ENCODE data around the gene TRPM3. TPM values are rescaled to one million over a fixed set of nuclear protein-coding genes. Genes with fewer than 3 reads are reported as not detected.

Gene TRPM3
- total RNA-seq, 4 donors from 2014 or later = under 0.01 to 0.26 (median under 0.01) TPM

- TF ChIP-seq CTCF (IDR thresholded peaks at IDR 0.05) = no peak
- no peak for TF ChIP-seq POLR2A (IDR thresholded peaks at IDR 0.05)
- no peaks in the 10 kb centered on the region for H3K9me3 ChIP-seq
- no peak overlapping the region for H3K4me3 ChIP-seq
- whole genome bisulfite sequencing, 2 donors = 69 to 77% methylated on average over 13 of the region's 13 CpGs
- no peaks in the 10 kb centered on the region for H3K4me1 ChIP-seq
- H3K27ac ChIP-seq = no peak overlapping the region
- no peaks in the 10 kb centered on the region for H3K27me3 ChIP-seq
- H3K36me3 ChIP-seq = no peaks in the 10 kb centered on the region
- intact Hi-C loops (cut with DNase I) = no loop called here
- DNase-seq = no peak
These were observed 496.3 kb downstream of the TRPM3 start for GRCh38 chr9:70625078-70625477.

- TF ChIP-seq CTCF (IDR thresholded peaks at IDR 0.05) (no peak), POLR2A (IDR thresholded peaks at IDR 0.05) (no peak)
- peaks cover 0 to 14% (median 5%) of the 10 kb centered on the region in 3 donors for H3K4me1 ChIP-seq
- H3K4me3 ChIP-seq = no peak overlapping the region
- no peak for DNase-seq
- no peaks in the 10 kb centered on the region for H3K9me3 ChIP-seq
- H3K27ac ChIP-seq = no peak overlapping the region
- intact Hi-C loops (cut with DNase I) = no loop called here
- 76 to 80% methylated on average over 1 to 11 of the region's 17 CpGs for WGBS, 2 donors
- no peaks in the 10 kb centered on the region for H3K27me3 ChIP-seq
- no peaks in the 10 kb centered on the region for H3K36me3 ChIP-seq
These were observed 502.6 kb downstream of the TRPM3 start for GRCh38 chr9:70618784-70619183.

- TF ChIP-seq CTCF (IDR thresholded peaks at IDR 0.05) = no peak
- TF ChIP-seq POLR2A (IDR thresholded peaks at IDR 0.05) = no peak
- Histone ChIP-seq H3K4me1 (peaks cover 0 to 14% (median 5%) of the 10 kb centered on the region in 3 donors), H3K27me3 (no peaks in the 10 kb centered on the region), H3K36me3 (no peaks in the 10 kb centered on the region), H3K9me3 (no peaks in the 10 kb centered on the region), H3K27ac (no peak overlapping the region), H3K4me3 (no peak overlapping the region)
- no peak for DNase-seq
- intact Hi-C loops (cut with DNase I) = no loop called here
- WGBS, 2 donors = 86 to 90% methylated on average over 8 to 9 of the region's 9 CpGs
These were observed 504.2 kb downstream of the TRPM3 start for GRCh38 chr9:70617033-70617828.

- Histone ChIP-seq H3K4me3 (no peak overlapping the region), H3K4me1 (peaks cover 0 to 14% (median 5%) of the 10 kb centered on the region in 3 donors), H3K27me3 (no peaks in the 10 kb centered on the region), H3K27ac (no peak overlapping the region), H3K36me3 (no peaks in the 10 kb centered on the region), H3K9me3 (no peaks in the 10 kb centered on the region)
- no peak for TF ChIP-seq CTCF (IDR thresholded peaks at IDR 0.05)
- no peak for DNase-seq
- intact Hi-C loops (cut with DNase I) = no loop called here
- WGBS, 2 donors = 79 to 86% methylated on average over 7 of the region's 7 CpGs
These were observed 505.0 kb downstream of the TRPM3 start for GRCh38 chr9:70616228-70616990.

Measured in esophagus squamous epithelium (tissue), 5 donors.